Muscle of back (tissue), 13 donors: ENCODE results near the gene UNC13D. TPM values are rescaled to one million over a fixed set of nuclear protein-coding genes. Genes with fewer than 3 reads are reported as not detected.
A peak's percentile ranks its signal among the peaks of the same experiment; 100 is the strongest.
"Not testable (repeated sequence)": the region's sequence is repeated elsewhere in the genome, so short reads cannot be mapped to it uniquely, and the experiment has no call there.

Experiments
- DNase-seq, 3 donors: peaks; one replicate each; pipeline versions ENCODE4 v3.0.0 to v3.0.0-alpha.2; 2013
- long read RNA-seq, 9 donors: transcript quantifications; one replicate each; lab custom pipeline, GENCODE V29; 2026
- polyA plus RNA-seq, 10 donors: library from polyadenylated mRNA; unstranded; fragments of 120-200 nt; gene quantifications; one replicate each; pipeline ENCODE4 v1.2.1, GENCODE V29; 2013; ENCODE audit not compliant: insufficient read length in 10 of 10

UNC13D gene
- polyA plus RNA-seq = 1 to 10 TPM; 2.5 to 6.8 (median 4.3) TPM
- long read RNA-seq, donor 1 = 0 reads
- long read RNA-seq, donor 2 = 0 reads
- long read RNA-seq, donor 3 = 0 reads
- long read RNA-seq, donor 4 = 0 reads
- long read RNA-seq, donor 5 = 0 reads
- long read RNA-seq, donor 6 = 0 reads
- long read RNA-seq, donor 7 = 0 reads
- long read RNA-seq, donor 8 = 0 reads
- long read RNA-seq, donor 9 = 0 reads

- no peak for DNase-seq
These were observed at the start of gene UNC13D for GRCh38 chr17:75843577-75844529. UNC13D (minus strand) TSS chr17:75844404; CDS start chr17:75844337, 67 bp downstream.

- DNase-seq = no peak
These were observed 49.3 kb upstream of the UNC13D start for GRCh38 chr17:75893305-75894048.

GRCh38 chr17:75892556-75893224 is 48.5 kb upstream of the UNC13D start:
- no peak for DNase-seq

GRCh38 chr17:75891605-75892555 is 47.7 kb upstream of the UNC13D start:
- DNase-seq = no peak

- DNase-seq = no peak
These were observed 46.9 kb upstream of the UNC13D start for GRCh38 chr17:75891022-75891604.

GRCh38 chr17:75889454-75889853 is 45.2 kb upstream of the UNC13D start:
- no peak for DNase-seq

- DNase-seq = no peak
These were observed 44.3 kb upstream of the UNC13D start for GRCh38 chr17:75888484-75888883.

GRCh38 chr17:75885860-75886259 is 41.7 kb upstream of the UNC13D start:
- DNase-seq = not testable (repeated sequence)

GRCh38 chr17:75885431-75885830 is 41.2 kb upstream of the UNC13D start:
- DNase-seq = no peak

- no peak for DNase-seq
These were observed 37.7 kb upstream of the UNC13D start for GRCh38 chr17:75881678-75882454.

- no peak for DNase-seq
These were observed 36.1 kb upstream of the UNC13D start for GRCh38 chr17:75880266-75880665.

- DNase-seq = peak in 2 of 3 donors; percentile 81 to 91
These were observed 34.2 kb upstream of the UNC13D start, which contains the start of gene TRIM47 for GRCh38 chr17:75878174-75878998. TRIM47 (minus strand) TSS chr17:75878581; CDS start chr17:75878548, 33 bp downstream.

- DNase-seq = peak in 2 of 3 donors; percentile 81 to 91
These were observed 33.6 kb upstream of the UNC13D start for GRCh38 chr17:75877752-75878173.

GRCh38 chr17:75876938-75877751 is 32.9 kb upstream of the UNC13D start:
- peak; percentile 92 to 98 (median 97) for DNase-seq

GRCh38 chr17:75876190-75876937 is 32.2 kb upstream of the UNC13D start:
- peak in 2 of 3 donors; percentile 29 to 50 for DNase-seq

- DNase-seq = no peak
These were observed 31.7 kb upstream of the UNC13D start for GRCh38 chr17:75875940-75876189.
